OCI-LY7 (cell line): ENCODE measurements around the gene ALDH7A1. TPM values are rescaled to one million over a fixed set of nuclear protein-coding genes. Genes with fewer than 3 reads are reported as not detected.

ENCODE experiments used
- BruUV-seq: library from RNA; stranded (reverse); fragments of 400-500 nt; replicated peaks from 2 replicates; lab custom pipeline; 2021; lab: Mats Ljungman, UMichigan
- CTCF ChIA-PET: fragments of 300-600 bp; sonication (Branson Sonifier 250); formaldehyde crosslinking; loops from one replicate; lab custom pipeline; 2022; ENCODE audit warnings: antibody characterized with exemption; ENCODE audit not compliant: unreplicated experiment; lab: Charles Lee
- POLR2A ChIA-PET: fragments of 300-600 bp; sonication (Branson Sonifier 250); formaldehyde crosslinking; loops from one replicate; lab custom pipeline; 2022; ENCODE audit warnings: antibody characterized with exemption; lab: Charles Lee
- DNase-seq: peaks from one replicate; pipeline ENCODE4 v3.0.0-alpha.2; 2015; ENCODE audit warnings: low spot score
- H2AFZ ChIP-seq: fragments of 200-600 bp; sonication (generic), shearing (Covaris generic); 2 replicates; pipeline ENCODE4 v1.6.1; 2014; ENCODE audit warnings: mild to moderate bottlenecking, antibody characterized with exemption, low read length, moderate library complexity
- H3K27ac ChIP-seq: fragments of 200-600 bp; sonication (generic); 2 replicates; pipeline ENCODE4 v1.5.1; 2014; ENCODE audit warnings: mixed run types, low read depth, mild to moderate bottlenecking, moderate library complexity, low read length, inconsistent platforms; ENCODE audit not compliant: poor library complexity, severe bottlenecking
- H3K36me3 ChIP-seq: fragments of 200-600 bp; sonication (generic); 2 replicates; pipeline ENCODE4 v1.6.1; 2014; ENCODE audit warnings: mild to moderate bottlenecking, antibody characterized with exemption, low read length, moderate library complexity, mixed read lengths; ENCODE audit not compliant: insufficient read depth
- H3K4me1 ChIP-seq: fragments of 200-600 bp; sonication (generic); 2 replicates; pipeline ENCODE4 v1.5.1; 2014; ENCODE audit warnings: mild to moderate bottlenecking, low read length; ENCODE audit not compliant: insufficient read depth, poor library complexity, severe bottlenecking
- H3K4me2 ChIP-seq: fragments of 200-600 bp; sonication (generic); 2 replicates; pipeline ENCODE4 v1.6.1; 2014; ENCODE audit warnings: mild to moderate bottlenecking, low read length
- H3K4me3 ChIP-seq: fragments of 200-600 bp; sonication (generic); 2 replicates; pipeline ENCODE4 v1.5.1; 2014; ENCODE audit warnings: mild to moderate bottlenecking, low read depth, low read length; ENCODE audit not compliant: poor library complexity, severe bottlenecking
- H3K79me2 ChIP-seq: fragments of 200-600 bp; sonication (generic); 2 replicates; pipeline ENCODE4 v1.6.1; 2016; ENCODE audit warnings: low read depth, mild to moderate bottlenecking, low read length, moderate library complexity, mixed read lengths; ENCODE audit not compliant: insufficient read depth
- H3K9me2 ChIP-seq: fragments of 200-600 bp; sonication (generic); 2 replicates; pipeline ENCODE4 v1.6.1; 2016; ENCODE audit warnings: mild to moderate bottlenecking, low read length, mixed read lengths; ENCODE audit not compliant: insufficient read depth
- H3K9me3 ChIP-seq: fragments of 200-600 bp; sonication (generic); 2 replicates; pipeline ENCODE4 v1.6.1; 2014; ENCODE audit warnings: mild to moderate bottlenecking, mixed run types, low read length, mixed read lengths
- H4K20me1 ChIP-seq: fragments of 200-600 bp; sonication (generic); 2 replicates; pipeline ENCODE4 v1.6.1; 2014; ENCODE audit warnings: mild to moderate bottlenecking, antibody characterized with exemption, low read length, moderate library complexity, mixed read lengths; ENCODE audit not compliant: insufficient read depth
- CTCF ChIP-seq: fragments of 200-600 bp; sonication (generic); conservative IDR thresholded peaks from 2 replicates; pipeline ENCODE4 v1.5.1; 2014; ENCODE audit warnings: mild to moderate bottlenecking, antibody characterized with exemption, low read length, moderate library complexity, mixed read lengths
- EZH2phosphoT487 ChIP-seq: fragments of 200-600 bp; sonication (generic); IDR thresholded peaks from 2 replicates; pipeline ENCODE4 v1.6.1; 2018; ENCODE audit warnings: low read depth, borderline replicate concordance, mild to moderate bottlenecking, mixed run types, antibody characterized with exemption, low read length, moderate library complexity, mixed read lengths
- intact Hi-C: fragments of 100-400 bp; cut with micrococcal nuclease; formaldehyde crosslinking; loops from one replicate; pipeline ENCODE4 v1.10.0; 2022; ENCODE audit not compliant: unreplicated experiment
- small RNA-seq: library from RNA; depleted of rRNA; stranded (forward); fragments of <200 nt; gene quantifications from one replicate; pipeline ENCODE3, GENCODE V24; 2014
- total RNA-seq, 2 experiments: library from RNA; depleted of rRNA in 1 of 2; stranded (reverse); fragments of >200 nt in 1 of 2; shearing (Covaris generic) in 1 of 2; gene quantifications; 2 replicates each; pipeline ENCODE4 v1.2.3, GENCODE V29; 2014 to 2022

The ALDH7A1 gene
- total RNA-seq, 2 experiments from 2014 or later: not detected

- CTCF ChIA-PET: no interaction called here
- BruUV-seq: no TSS peak
- Histone ChIP-seq H4K20me1 (no peaks in the 10 kb centered on the region), H3K9me3 (no peaks in the 10 kb centered on the region), H3K4me1 (no peaks in the 10 kb centered on the region), H3K9me2 (no peaks in the 10 kb centered on the region), H3K4me3 (no peak overlapping the region), H3K4me2 (no peak overlapping the region), H3K79me2 (no peaks in the 10 kb centered on the region), H3K27ac (no peak overlapping the region), H2AFZ (no peak overlapping the region), H3K36me3 (no peaks in the 10 kb centered on the region)
- POLR2A ChIA-PET: interaction anchor here (0.6 to 0.7 kb wide), 3 partner anchors 20 to 502 kb away, joined by 3 to 6 read pairs (median 3); no protein-coding TSS in a partner anchor
- TF ChIP-seq CTCF (no peak), EZH2phosphoT487 (no peak)
- intact Hi-C loops: no loop called here
- no peak for DNase-seq
Measured at GRCh38 chr5:126481243-126481642, 113.8 kb downstream of the ALDH7A1 start.

Small RNA genes lying within 50 kb of the gene (small RNA-seq; reads per million reads assigned to genes)
- gene RNU6-290P: not detected

Other genes with a start within 250 kb of the ALDH7A1 start
- gene GRAMD2B, start 171.8 kb downstream of the ALDH7A1 start, total RNA-seq (2014; rRNA removed; shearing (Covaris generic)): not detected in 2 replicates
- not detected in 2 replicates for gene GRAMD2B, start 171.8 kb downstream of the ALDH7A1 start, total RNA-seq (2022)
- 73.8 and 89.7 TPM in 2 replicates for gene PHAX, start 5.7 kb upstream of the ALDH7A1 start, total RNA-seq (2014; rRNA removed; shearing (Covaris generic))
- 113 and 128 TPM in 2 replicates for gene PHAX, start 5.7 kb upstream of the ALDH7A1 start, total RNA-seq (2022)
- gene LMNB1, start 181.9 kb upstream of the ALDH7A1 start, total RNA-seq (2014; rRNA removed; shearing (Covaris generic)): 173 and 232 TPM in 2 replicates
- gene LMNB1, start 181.9 kb upstream of the ALDH7A1 start, total RNA-seq (2022): 264 and 280 TPM in 2 replicates